HG02852 (cell line): Measurements from ENCODE around the gene HDDC2.

Experiments used
- ATAC-seq: cut with Tn5 transposase; IDR thresholded peaks from one replicate; pipeline ENCODE4 v1.9.1; 2021; ENCODE audit warnings: mild to moderate bottlenecking, moderate library complexity; ENCODE audit not compliant: unreplicated experiment

Gene HDDC2

GRCh38 chr6:125271486-125272159 is 30.1 kb downstream of the HDDC2 start:
- no peak for ATAC-seq

GRCh38 chr6:125270380-125270779 is 31.4 kb downstream of the HDDC2 start:
- ATAC-seq: no peak

- no peak for ATAC-seq
These were observed 32.3 kb downstream of the HDDC2 start for GRCh38 chr6:125269328-125269985.

- no peak for ATAC-seq
These were observed 33.0 kb downstream of the HDDC2 start for GRCh38 chr6:125268765-125269164.

GRCh38 chr6:125267806-125268523 is 33.8 kb downstream of the HDDC2 start:
- no peak for ATAC-seq

- no peak for ATAC-seq
These were observed 37.3 kb downstream of the HDDC2 start for GRCh38 chr6:125264476-125264875.

- no peak for ATAC-seq
These were observed 39.5 kb downstream of the HDDC2 start for GRCh38 chr6:125262016-125263013.

- ATAC-seq: no peak
These were observed 42.4 kb downstream of the HDDC2 start for GRCh38 chr6:125259354-125259736.

- ATAC-seq: peak; percentile 75
These were observed 43.0 kb downstream of the HDDC2 start for GRCh38 chr6:125258651-125259353.

GRCh38 chr6:125257351-125257750 is 44.4 kb downstream of the HDDC2 start:
- ATAC-seq: no peak

- no peak for ATAC-seq
These were observed 46.6 kb downstream of the HDDC2 start for GRCh38 chr6:125255201-125255600.

GRCh38 chr6:125254321-125254720 is 47.4 kb downstream of the HDDC2 start:
- no peak for ATAC-seq

GRCh38 chr6:125253881-125254280 is 47.9 kb downstream of the HDDC2 start:
- ATAC-seq: no peak

- ATAC-seq: no peak
These were observed 48.9 kb downstream of the HDDC2 start for GRCh38 chr6:125252891-125253290.

- no peak for ATAC-seq
These were observed 50.1 kb downstream of the HDDC2 start for GRCh38 chr6:125251516-125252220.

GRCh38 chr6:125250511-125250910 is 51.3 kb downstream of the HDDC2 start:
- ATAC-seq: no peak

- no peak for ATAC-seq
These were observed 53.6 kb downstream of the HDDC2 start for GRCh38 chr6:125248136-125248535.

GRCh38 chr6:125246566-125246965 is 55.2 kb downstream of the HDDC2 start:
- no peak for ATAC-seq

- ATAC-seq: no peak
These were observed 56.1 kb downstream of the HDDC2 start for GRCh38 chr6:125245523-125246264.
